ENCODE measurements around the gene AP5Z1.

Gene AP5Z1

GRCh38 chr7:4775250-4775847 is at the start of gene AP5Z1:
Gene AP5Z1, plus strand, starts transcription at chr7:4775623. Its CDS starts 93 bp downstream, at chr7:4775716.
- DNase-seq, result peak; percentile 97

DNA sequence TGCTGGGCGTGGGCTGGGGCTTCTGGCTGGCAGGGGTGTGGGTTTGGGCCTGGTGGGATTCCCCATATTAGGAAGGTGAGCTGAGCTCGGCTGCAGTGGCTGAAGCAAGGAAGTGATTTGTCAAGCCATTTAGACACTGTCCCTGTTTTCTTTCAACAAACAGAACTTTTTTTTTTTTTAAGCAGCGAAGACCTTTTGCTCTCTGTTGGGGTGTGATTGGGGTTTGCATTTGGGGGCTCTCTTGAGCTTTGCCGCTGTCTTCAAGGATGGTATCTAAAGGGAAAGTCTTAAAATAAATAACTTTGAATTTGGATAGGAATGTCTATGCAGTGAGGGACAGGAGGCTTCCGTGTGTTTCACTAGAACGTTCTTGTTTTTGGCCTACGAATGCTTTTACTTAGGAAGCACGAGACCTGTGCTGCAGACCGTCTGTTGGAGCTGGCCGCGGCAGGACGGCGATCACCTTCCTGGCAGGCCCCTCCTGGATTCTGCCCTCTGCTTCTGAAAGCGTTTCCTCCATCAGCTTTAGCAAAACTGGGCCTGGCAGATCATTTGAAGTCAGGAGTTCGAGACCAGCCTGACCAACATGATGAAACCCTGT is 49.5 kb upstream of the AP5Z1 start:
- DNase-seq, result no peak

DNA sequence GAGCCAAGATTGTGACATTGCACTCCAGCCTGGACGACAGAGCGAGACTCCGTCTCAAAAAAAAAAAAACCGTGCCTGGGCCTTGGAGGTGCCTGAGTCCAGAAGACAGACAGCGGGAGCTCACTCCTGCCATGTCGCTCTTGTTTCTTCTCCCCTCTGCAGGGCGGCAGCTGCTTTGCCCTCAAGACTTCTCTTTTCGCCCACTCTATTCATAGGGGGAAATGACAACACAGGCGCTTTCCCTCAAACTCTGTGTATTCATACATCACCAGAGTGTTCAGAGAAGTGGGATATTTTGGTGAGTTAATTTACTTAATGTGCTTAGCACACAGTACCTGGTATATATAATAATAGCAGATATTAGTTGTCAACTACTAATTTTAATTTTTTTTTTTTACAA is 48.9 kb upstream of the AP5Z1 start:
- no peak for DNase-seq

- DNase-seq, result no peak
These were observed 47.3 kb upstream of the AP5Z1 start for GRCh38 chr7:4727914-4728705.

DNA sequence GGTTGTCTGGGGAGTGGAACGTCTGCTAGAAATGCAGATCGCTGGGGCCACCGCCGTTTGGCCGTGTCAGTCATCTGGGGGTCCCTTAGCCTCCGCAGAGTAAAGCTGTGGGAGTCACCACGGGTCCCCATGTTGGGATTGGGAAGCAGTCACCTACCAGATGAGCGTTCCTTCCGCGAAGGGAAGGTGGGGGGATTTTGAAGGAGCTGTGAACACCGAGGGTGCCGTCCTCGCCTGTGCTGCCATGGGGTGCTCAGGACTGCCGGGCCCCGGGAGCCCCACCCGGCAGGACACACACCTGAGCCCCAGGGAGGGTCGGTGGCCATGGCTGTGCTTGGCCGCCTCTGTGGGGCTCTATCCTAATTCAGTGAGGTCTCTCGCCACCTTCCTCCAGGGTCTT is 46.2 kb upstream of the AP5Z1 start:
- no peak for DNase-seq

DNA sequence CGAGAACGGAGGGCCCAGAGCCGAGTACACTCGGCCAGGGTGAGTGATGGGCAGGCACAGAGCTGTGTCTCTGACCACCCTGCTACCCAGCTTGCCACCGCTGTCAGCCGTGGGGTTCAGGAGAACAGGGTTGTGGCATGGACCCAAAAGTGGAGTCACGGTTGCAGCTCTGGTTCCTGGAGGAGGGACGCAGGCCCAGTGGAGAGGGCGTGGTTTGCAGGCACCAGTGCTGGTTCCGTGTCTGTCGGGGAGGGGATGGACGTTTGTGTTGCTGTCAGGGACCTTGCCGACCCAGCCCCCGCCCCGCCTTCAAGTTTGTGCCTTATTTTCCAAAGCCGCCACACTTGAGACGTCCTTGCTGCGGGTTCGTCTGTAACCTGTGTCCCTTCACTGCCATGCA is 45.1 kb upstream of the AP5Z1 start:
- no peak for DNase-seq

DNA sequence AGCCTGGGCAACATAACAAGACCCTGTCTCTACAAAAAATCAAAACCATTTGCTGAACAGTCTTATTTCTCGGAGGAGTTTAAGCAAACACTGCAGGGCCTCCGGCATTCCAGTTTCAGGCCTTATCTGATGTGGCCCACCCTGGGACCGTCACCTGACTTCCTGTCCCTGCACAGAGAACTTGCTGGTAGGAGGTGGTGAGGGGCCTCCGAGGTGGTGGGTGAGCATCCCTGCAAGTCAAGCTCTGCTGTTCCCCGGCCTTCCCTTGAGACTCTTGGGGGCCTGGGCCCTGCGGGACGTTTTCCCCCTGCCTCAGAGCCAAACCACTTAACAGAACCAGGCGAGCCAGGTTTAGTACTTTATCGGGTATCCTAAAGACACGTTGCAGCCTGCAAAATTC is 44.5 kb upstream of the AP5Z1 start:
- no peak for DNase-seq

DNA sequence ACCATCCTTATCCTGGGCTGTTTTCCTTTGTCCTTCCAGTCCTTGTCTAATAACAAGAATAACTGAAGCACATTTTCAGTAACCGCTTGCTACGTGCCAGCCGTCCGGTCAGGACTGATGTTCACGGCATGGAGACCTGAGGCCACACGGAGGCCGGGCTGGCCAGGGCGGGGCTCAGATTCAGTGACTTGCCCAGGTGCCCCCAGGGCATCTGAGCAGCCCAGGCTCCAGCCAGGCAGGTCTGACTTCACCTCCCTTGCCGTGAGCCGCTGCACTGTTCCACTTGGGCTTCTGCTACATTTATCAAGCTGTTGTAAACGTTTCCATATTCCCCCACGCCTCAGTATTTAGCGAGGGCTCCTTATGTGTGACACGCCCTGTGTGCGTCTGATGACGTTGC is 43.6 kb upstream of the AP5Z1 start:
- no peak for DNase-seq

DNA sequence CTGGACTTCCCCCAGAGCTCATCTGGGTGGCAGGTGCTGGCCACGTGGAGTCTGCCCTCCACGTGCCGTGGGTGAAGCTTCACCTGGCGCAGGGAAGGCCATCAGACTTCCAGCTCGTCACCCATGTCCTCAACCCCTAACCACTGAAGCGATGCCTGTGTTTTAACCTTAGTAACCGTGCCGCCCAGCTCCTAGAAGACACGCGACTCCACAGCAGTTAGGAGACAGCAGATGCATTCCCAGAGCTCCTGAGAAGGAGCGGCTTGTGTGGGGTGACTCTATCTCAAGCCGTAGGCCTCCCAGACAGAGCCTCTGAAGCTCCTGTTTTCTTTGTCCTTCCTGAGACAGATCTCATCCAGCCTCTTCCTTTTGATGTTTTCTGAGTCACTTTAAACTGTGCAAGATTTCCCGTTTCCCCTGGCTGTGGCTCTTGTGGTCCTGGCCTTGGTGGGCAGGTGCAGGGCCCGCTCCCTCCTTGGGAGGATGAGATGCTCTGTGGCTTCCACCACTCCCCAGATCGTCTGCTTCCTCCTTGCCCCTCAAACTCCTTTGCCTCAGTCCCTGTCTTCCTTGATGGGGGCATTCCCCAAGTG is 41.4 kb upstream of the AP5Z1 start:
- no peak for DNase-seq

DNA sequence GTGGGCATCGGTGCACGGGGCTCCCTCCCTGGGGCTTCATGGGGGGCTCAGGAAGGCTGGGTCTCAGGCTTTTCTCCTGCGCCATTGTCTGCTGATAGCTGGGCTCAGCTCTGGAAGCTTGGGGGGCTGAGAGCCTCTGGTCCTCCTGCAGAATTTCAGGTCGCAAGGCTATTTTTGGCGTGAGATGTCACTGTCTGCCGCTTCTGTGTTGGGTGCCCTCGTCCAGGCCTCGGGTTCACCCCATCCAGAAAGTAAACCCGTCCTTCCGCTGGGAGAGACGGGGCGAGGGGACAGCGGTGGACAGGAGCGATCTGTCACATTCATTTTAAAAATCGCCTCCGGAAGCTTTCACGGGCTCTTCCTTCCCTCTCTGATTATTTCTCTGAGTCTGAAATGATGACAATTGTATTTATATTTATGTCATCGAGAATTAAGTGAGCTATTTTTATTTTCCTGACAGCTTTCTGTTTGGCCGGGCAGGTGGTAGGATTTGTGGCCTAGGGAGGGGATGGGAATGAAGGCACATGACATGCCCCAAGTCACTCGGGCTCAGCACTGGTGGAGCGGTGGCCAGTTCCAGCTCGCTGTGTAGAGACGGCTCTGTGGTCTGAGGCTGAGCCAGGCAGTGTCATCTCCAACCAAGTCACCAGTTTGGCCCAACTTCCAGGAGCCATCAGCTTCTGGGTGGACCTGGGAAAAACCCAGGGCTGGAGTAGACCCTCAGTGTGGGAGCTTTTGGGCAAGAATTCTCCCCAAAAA is 40.7 kb upstream of the AP5Z1 start:
- no peak for DNase-seq

DNA sequence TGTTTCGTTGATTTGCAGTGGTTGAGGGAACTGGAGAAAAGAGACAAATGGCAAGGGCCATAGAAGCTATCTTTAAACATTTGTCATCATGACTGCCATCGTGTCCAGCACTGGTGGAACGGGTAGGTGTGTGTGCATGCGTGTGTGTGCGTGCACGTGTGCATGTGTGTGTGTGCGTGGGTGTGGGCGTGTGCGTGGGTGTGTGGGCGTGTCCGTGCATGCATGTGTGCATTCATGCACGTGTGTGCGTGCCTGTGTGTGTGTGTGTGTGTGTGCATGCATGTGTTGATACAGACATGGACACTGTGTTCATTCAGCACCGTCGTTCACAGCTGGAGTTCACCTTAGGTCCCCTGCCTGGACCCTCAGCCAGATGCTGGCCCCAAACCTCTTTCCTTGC is 38.1 kb upstream of the AP5Z1 start:
- no peak for DNase-seq

- peak; percentile 49 for DNase-seq
These were observed 36.5 kb upstream of the AP5Z1 start for GRCh38 chr7:4738711-4739527.

DNA sequence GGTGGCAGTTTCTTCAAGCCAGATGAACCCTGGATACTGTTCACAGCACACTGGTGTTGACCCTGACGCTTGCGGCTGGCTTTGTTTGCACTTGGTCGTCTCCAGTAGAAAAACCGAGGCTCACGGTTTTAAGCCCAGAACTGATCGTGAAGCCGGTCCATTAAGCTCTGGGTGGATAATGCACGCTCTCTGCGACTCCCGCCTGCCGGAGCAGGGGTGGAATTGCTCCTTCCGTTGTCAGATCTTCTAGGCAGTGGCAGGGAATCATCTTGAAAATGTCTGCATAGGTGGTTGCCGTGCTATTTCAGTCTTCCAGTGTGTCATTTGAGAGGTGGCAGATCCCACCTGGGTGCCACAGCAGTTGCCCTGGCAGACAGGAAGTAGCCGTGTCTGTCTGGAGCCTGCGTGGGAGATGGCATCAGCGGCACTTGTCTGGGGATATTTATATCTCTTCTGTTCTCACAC is 35.9 kb upstream of the AP5Z1 start:
- peak; percentile 51 for DNase-seq

DNA sequence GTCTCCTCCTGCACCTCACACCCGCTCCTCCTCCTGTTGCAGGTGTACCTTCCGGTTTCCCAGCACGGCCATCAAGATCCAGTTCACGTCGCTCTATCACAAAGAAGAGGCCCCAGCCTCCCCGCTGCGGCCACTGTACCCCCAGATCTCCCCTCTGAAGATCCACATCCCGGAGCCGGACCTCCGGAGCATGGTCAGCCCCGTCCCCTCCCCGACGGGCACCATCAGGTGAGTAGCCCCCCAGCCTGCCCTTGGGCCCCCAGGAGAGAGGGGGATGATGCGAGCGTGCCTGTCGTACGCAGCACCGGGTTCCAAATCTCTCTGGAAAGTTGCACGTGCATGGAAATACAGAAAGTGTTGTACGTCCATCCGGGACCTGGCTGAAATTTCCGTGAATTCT is 34.6 kb upstream of the AP5Z1 start:
- no peak for DNase-seq

- DNase-seq, result peak; percentile 22
These were observed 33.3 kb upstream of the AP5Z1 start for GRCh38 chr7:4742051-4742573.

DNA sequence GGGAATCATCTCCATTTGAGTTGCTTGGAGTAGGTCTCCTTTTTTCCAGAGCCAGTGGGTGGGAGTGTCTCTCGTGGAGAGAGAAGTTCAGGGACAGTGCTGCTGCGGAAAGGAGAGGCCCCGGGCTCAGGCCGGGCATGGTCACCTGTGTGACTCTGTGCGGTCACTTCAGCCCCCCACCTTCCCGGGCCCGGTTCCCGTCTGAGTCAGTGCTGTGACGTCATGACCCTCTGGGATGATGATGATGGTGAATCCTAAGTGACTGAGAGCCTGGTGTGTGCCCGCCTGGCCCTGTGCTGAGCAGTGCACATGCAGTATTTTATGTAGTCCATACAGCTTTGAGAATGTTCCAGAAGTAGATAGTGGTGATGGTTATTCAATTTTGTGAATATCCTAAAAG is 32.6 kb upstream of the AP5Z1 start:
- DNase-seq, result no peak

GRCh38 chr7:4744391-4745264 is 30.8 kb upstream of the AP5Z1 start:
- peak; percentile 80 for DNase-seq

DNA sequence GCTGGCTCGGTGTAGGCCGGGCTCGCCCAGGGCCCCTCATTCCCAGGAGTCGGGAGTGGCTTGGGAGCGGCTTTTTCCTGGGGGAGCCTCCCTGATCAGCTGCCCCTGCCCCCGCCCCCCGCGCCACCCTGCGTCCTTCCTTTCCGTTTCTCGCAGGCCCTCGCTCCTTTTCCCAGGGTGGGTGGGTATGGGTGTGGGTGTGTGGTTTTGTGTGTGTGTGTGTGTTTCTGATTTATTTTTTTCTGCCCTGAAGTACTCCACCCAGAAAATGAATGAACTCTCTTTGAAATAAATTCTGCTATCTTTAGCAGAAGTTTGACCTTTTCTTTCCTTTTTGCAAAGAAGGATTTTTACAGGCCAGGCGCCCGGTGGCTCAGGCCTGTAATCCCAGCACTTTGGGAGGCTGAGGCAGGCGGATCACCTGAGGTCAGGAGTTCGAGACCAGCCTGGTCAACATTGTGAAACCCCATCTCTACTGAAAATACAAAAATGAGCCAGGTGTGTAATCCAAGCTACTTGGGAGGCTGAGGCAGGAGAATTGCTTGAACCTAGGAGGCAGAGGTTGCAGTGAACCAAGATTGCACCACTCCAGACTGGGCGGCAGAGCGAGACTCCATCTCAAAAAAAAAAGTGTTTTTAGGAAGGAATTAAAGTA is 30.0 kb upstream of the AP5Z1 start:
- no peak for DNase-seq

GRCh38 chr7:4745971-4746919 is 29.2 kb upstream of the AP5Z1 start:
- peak; percentile 39 for DNase-seq
